ENCODE data around the gene STOM.

STOM gene

GRCh38 chr9:121316852-121317373 lies 53.1 kb downstream of the STOM start:
- H3K36me3 ChIP-seq (replicated peaks; ENCODE audit: low read depth, low read length) = no peaks in the 10 kb centered on the region
- no peaks in the 10 kb centered on the region for H3K79me2 ChIP-seq (ENCODE audit: low read length)

GRCh38 chr9:121316378-121316777 lies 53.7 kb downstream of the STOM start:
- Histone ChIP-seq H3K27me3 (ENCODE audit: low read depth, low read length) (no peaks in the 10 kb centered on the region), H3K27ac (ENCODE audit: low read length) (no peak overlapping the region), H3K4me3 (ENCODE audit: low read length) (no peak overlapping the region), H3K4me2 (ENCODE audit: low read length) (no peak overlapping the region), H3K9ac (ENCODE audit: low read length) (no peak overlapping the region), H3K4me1 (ENCODE audit: low read length) (no peaks in the 10 kb centered on the region), H2AFZ (ENCODE audit: low read depth, low read length) (no peak overlapping the region), H3K79me2 (ENCODE audit: low read length) (no peaks in the 10 kb centered on the region), H4K20me1 (ENCODE audit: insufficient read depth, low read length) (no peaks in the 10 kb centered on the region), H3K36me3 (replicated peaks; ENCODE audit: low read depth, low read length) (no peaks in the 10 kb centered on the region), H3K9me3 (ENCODE audit: insufficient read depth, low read length) (no peaks in the 10 kb centered on the region)
- TF ChIP-seq EZH2phosphoT487 (IDR thresholded peaks at IDR 0.05; ENCODE audit: low read depth) (no peak), CTCF (IDR thresholded peaks at IDR 0.05; ENCODE audit: low read depth, low read length) (no peak)

More at GRCh38 chr9:121316852-121317373, 53.1 kb downstream of the STOM start:
- H2AFZ ChIP-seq (ENCODE audit: low read depth, low read length) = no peak overlapping the region
- H3K27ac ChIP-seq (ENCODE audit: low read length) = no peak overlapping the region
- H3K4me3 ChIP-seq (ENCODE audit: low read length) = no peak overlapping the region
- no peak overlapping the region for H3K4me2 ChIP-seq (ENCODE audit: low read length)
- no peaks in the 10 kb centered on the region for H3K27me3 ChIP-seq (ENCODE audit: low read depth, low read length)
- no peak overlapping the region for H3K9ac ChIP-seq (ENCODE audit: low read length)
- H4K20me1 ChIP-seq (ENCODE audit: insufficient read depth, low read length) = no peaks in the 10 kb centered on the region
- no peaks in the 10 kb centered on the region for H3K9me3 ChIP-seq (ENCODE audit: insufficient read depth, low read length)
- TF ChIP-seq CTCF (IDR thresholded peaks at IDR 0.05; ENCODE audit: low read depth, low read length) (no peak), EZH2phosphoT487 (IDR thresholded peaks at IDR 0.05; ENCODE audit: low read depth) (no peak)
- H3K4me1 ChIP-seq (ENCODE audit: low read length) = no peaks in the 10 kb centered on the region

DNA sequence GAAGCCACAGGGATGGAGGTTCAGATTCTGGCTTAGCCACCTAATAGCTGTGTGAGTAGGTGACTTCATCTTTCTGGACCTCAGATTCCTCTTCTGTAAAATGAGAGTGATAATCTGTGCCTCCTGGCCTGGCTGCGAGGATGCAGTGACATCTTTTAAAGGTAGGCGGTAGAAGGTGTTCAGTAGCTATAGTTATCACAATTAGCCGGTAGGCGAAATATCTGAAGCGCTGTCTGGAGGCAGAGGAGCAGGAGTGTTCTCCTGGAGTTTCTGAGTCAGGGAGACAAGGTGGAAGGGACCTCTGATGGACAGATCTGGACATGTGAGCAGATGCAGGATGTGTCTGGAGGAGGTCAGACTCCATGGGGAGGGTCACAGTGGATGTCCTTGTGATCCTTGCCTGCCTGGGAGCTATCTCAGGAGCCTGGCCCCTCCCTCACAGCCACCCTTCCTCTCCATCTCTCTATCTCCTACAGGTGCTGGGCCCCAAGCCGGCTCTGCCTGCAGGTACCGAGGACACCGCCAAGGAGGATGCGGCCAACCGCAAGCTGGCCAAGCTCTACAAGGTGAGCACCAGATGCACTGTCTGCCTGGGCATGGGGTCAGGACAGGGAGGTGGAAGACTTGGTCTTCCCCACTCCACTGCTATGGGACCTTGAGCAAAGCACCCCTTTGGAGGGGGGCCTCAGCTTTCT lies 56.4 kb downstream of the STOM start:
- no peak overlapping the region for H2AFZ ChIP-seq (ENCODE audit: low read depth, low read length)
- no peaks in the 10 kb centered on the region for H3K27me3 ChIP-seq (ENCODE audit: low read depth, low read length)
- no peaks in the 10 kb centered on the region for H3K36me3 ChIP-seq (replicated peaks; ENCODE audit: low read depth, low read length)
- no peaks in the 10 kb centered on the region for H4K20me1 ChIP-seq (ENCODE audit: insufficient read depth, low read length)
- no peak overlapping the region for H3K27ac ChIP-seq (ENCODE audit: low read length)
- H3K9ac ChIP-seq (ENCODE audit: low read length) = no peak overlapping the region
- no peak overlapping the region for H3K4me3 ChIP-seq (ENCODE audit: low read length)
- H3K4me2 ChIP-seq (ENCODE audit: low read length) = no peak overlapping the region
- no peaks in the 10 kb centered on the region for H3K4me1 ChIP-seq (ENCODE audit: low read length)
- H3K79me2 ChIP-seq (ENCODE audit: low read length) = no peaks in the 10 kb centered on the region
- TF ChIP-seq EZH2phosphoT487 (IDR thresholded peaks at IDR 0.05; ENCODE audit: low read depth) (no peak), CTCF (IDR thresholded peaks at IDR 0.05; ENCODE audit: low read depth, low read length) (no peak)
- no peaks in the 10 kb centered on the region for H3K9me3 ChIP-seq (ENCODE audit: insufficient read depth, low read length)

GRCh38 chr9:121312169-121312568 lies 57.9 kb downstream of the STOM start:
- Histone ChIP-seq H3K9ac (ENCODE audit: low read length) (no peak overlapping the region), H3K36me3 (replicated peaks; ENCODE audit: low read depth, low read length) (no peaks in the 10 kb centered on the region), H3K27me3 (ENCODE audit: low read depth, low read length) (no peaks in the 10 kb centered on the region), H3K79me2 (ENCODE audit: low read length) (no peaks in the 10 kb centered on the region), H3K4me1 (ENCODE audit: low read length) (no peaks in the 10 kb centered on the region), H3K9me3 (ENCODE audit: insufficient read depth, low read length) (no peaks in the 10 kb centered on the region), H3K27ac (ENCODE audit: low read length) (no peak overlapping the region), H4K20me1 (ENCODE audit: insufficient read depth, low read length) (no peaks in the 10 kb centered on the region), H3K4me2 (ENCODE audit: low read length) (no peak overlapping the region), H3K4me3 (ENCODE audit: low read length) (no peak overlapping the region), H2AFZ (ENCODE audit: low read depth, low read length) (no peak overlapping the region)
- no peak for TF ChIP-seq CTCF (IDR thresholded peaks at IDR 0.05; ENCODE audit: low read depth, low read length)
- TF ChIP-seq EZH2phosphoT487 (IDR thresholded peaks at IDR 0.05; ENCODE audit: low read depth) = no peak

Data from OCI-LY3 (cell line).